HL-60 (cell line): ENCODE results near the gene NKAIN1.

Experiments used
- GABPA ChIP-seq: IDR thresholded peaks from 2 replicates; pipeline ENCODE4 v1.6.1; 2012; ENCODE audit warnings: low read depth
- POLR2AphosphoS5 ChIP-seq: IDR thresholded peaks from 2 replicates; pipeline ENCODE4 v1.6.1; 2012; ENCODE audit warnings: low read depth
- SPI1 ChIP-seq: IDR thresholded peaks from 2 replicates; pipeline ENCODE4 v1.6.1; 2012; ENCODE audit warnings: low read depth, mild to moderate bottlenecking, borderline replicate concordance
- TF ChIP-seq, protein P1 (sequence below): IDR thresholded peaks from one replicate; pipeline ENCODE4 v1.5.1; 2011; ENCODE audit warnings: low read length, control low read depth, inconsistent platforms; ENCODE audit not compliant: insufficient read depth
- TF ChIP-seq, protein P2 (sequence below): IDR thresholded peaks from 2 replicates; pipeline ENCODE4 v1.6.1; 2012; ENCODE audit warnings: low read depth; ENCODE audit not compliant: insufficient replicate concordance

DNA sequence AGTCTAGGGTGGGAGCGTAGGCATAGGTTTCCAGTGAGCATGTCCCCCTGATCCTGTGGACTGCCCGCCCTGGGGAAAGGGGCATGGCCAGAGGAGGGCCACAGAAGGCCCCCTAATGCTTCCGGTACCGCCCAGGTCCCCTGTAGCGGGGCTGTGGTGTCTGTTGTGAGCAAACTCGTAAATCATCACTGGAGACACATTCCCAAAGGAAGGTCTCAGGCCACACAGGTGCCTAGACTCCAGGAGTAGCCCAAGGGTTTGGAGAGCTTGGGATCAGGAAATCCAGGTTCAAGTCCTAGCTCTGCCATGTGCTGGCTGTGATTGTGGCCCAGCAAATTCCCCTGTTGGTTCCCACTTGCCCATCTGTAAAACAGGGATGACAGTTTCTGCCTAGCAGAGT, 20.2 kb downstream of the NKAIN1 start:
- TF ChIP-seq, protein P1, sequence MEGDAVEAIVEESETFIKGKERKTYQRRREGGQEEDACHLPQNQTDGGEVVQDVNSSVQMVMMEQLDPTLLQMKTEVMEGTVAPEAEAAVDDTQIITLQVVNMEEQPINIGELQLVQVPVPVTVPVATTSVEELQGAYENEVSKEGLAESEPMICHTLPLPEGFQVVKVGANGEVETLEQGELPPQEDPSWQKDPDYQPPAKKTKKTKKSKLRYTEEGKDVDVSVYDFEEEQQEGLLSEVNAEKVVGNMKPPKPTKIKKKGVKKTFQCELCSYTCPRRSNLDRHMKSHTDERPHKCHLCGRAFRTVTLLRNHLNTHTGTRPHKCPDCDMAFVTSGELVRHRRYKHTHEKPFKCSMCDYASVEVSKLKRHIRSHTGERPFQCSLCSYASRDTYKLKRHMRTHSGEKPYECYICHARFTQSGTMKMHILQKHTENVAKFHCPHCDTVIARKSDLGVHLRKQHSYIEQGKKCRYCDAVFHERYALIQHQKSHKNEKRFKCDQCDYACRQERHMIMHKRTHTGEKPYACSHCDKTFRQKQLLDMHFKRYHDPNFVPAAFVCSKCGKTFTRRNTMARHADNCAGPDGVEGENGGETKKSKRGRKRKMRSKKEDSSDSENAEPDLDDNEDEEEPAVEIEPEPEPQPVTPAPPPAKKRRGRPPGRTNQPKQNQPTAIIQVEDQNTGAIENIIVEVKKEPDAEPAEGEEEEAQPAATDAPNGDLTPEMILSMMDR: no peak
- TF ChIP-seq POLR2AphosphoS5 (no peak), GABPA (no peak), SPI1 (no peak)
- TF ChIP-seq, protein P2, sequence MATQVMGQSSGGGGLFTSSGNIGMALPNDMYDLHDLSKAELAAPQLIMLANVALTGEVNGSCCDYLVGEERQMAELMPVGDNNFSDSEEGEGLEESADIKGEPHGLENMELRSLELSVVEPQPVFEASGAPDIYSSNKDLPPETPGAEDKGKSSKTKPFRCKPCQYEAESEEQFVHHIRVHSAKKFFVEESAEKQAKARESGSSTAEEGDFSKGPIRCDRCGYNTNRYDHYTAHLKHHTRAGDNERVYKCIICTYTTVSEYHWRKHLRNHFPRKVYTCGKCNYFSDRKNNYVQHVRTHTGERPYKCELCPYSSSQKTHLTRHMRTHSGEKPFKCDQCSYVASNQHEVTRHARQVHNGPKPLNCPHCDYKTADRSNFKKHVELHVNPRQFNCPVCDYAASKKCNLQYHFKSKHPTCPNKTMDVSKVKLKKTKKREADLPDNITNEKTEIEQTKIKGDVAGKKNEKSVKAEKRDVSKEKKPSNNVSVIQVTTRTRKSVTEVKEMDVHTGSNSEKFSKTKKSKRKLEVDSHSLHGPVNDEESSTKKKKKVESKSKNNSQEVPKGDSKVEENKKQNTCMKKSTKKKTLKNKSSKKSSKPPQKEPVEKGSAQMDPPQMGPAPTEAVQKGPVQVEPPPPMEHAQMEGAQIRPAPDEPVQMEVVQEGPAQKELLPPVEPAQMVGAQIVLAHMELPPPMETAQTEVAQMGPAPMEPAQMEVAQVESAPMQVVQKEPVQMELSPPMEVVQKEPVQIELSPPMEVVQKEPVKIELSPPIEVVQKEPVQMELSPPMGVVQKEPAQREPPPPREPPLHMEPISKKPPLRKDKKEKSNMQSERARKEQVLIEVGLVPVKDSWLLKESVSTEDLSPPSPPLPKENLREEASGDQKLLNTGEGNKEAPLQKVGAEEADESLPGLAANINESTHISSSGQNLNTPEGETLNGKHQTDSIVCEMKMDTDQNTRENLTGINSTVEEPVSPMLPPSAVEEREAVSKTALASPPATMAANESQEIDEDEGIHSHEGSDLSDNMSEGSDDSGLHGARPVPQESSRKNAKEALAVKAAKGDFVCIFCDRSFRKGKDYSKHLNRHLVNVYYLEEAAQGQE: no peak
